Myocyte (in vitro differentiated cells): ENCODE results near the gene LGR6. TPM values are rescaled to one million over a fixed set of nuclear protein-coding genes. Genes with fewer than 3 reads are reported as not detected.
"Not testable (repeated sequence)": the region's sequence is repeated elsewhere in the genome, so short reads cannot be mapped to it uniquely, and the experiment has no call there.

ENCODE experiments used
- DNase-seq: peaks from one replicate; pipeline ENCODE4 v3.0.0-alpha.2; 2012; ENCODE audit warnings: low read depth
- total RNA-seq: library from RNA; depleted of rRNA; stranded (reverse); fragments of >200 nt; gene quantifications from 2 replicates; pipeline ENCODE4 v1.2.3, GENCODE V29; 2014

The LGR6 gene
- total RNA-seq, 1 donor from 2014 or later, result 0.53 TPM

DNA sequence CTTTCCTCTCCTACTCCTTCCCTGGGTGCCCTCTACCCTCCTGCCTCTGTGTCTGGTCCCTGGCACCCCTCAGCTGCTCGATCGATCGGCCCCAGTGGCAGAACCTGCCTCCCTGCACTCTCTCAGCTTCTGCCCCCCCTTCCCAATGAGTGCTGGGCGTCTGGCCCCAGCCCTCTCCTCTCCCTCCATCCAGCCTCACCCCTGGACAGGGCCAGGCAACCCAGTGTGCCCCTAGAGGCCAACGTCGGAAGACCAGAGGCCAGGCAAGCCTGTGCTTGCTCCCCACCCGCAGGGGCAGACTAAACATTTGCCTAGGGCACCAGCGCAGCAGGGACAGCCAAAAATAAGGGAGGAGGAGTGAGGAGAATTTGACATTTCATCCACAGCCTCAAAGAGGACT lies 43.5 kb downstream of the LGR6 start:
- peak; percentile 77 for DNase-seq

DNA sequence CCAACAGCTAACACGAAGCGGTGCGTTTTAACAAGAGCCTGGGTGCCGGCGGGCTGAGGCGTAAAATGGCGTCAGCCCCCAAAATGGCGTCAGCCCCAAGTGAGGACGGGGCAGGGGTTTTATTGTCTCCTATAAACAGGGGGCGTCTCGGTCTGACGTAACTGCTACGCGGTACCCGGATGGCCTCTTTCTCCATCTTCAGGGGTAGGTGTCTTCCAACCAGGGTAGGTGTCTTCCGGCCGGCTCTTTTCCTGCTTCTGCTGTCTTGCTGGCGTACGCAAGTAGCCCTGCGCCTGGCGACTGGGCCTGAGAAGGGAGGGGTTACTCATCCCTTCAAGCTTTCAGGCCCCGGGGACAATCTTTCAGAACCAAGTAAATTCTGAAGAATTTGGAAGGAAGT lies 45.3 kb downstream of the LGR6 start:
- no peak for DNase-seq

DNA sequence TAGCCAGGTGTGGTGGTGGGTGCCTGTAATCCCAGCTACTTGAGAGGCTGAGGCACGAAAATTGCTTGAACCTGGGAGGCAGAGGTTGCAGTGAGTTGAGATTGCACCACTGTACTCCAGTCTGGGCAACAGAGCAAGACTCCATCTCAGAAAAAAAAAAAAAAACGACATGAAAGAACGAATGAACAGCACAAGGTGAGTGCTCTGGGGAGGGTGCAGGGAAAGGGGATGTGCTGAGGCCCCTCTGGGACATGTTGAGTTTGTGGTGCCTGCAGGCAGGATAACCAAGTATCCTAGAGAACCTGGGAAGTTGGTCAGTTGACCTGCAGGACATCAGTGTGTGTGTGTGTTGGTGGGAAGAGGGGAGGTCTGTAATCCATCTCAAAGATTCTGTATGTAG lies 46.6 kb downstream of the LGR6 start:
- not testable (repeated sequence) for DNase-seq

DNA sequence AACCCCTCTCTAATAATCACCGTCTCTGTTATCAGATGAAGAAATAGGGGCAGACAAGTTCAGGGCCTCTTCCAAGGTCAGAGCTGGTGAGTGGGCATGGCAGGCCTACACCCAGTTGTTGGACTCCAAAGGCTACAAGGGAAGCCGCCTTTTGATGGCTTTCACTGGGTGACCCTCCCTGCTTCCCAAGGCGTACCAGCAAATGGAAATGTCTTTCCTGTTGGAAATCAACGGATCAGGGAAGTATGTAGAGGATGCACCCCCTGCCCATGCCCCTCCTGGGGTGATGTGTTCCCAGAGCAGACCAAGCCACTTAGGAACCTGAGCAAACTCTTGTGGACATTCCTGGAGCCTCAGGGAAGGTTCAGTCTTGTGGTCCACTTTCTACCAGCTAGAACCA lies 47.4 kb downstream of the LGR6 start:
- DNase-seq, result no peak

DNA sequence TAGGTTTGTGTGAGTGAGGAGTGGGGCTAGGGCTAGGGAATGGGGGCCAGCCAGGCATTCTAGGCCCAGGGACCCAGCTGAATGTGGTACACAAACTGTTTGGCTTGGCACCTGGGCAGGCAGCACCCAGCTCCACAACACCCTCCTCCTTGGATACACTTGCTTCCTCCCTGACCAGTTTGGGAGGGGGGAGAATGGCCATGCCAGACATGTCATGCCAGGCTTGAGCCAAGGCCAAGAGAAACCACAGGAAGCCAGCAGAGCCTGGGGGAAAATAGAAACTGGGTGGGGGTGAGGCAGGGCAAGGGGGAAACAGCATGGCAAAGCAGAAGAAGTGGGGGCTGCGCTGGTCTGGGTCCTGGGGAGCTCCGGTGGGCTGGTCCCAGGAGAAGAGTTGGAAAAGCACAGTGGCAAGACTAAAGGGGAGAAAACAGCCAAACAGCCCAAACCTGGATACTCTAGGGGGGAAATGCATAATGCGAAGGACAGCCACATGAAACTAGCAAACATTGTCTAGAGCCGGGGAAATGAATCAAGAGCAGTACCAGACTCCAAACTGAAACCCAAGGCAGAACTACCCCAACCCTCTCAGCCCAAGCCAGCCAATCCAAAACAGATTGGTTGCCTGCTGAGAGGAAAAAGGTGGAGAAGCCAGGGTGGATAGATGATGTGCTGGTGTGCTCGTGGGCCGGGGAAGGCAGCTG lies 47.9 kb downstream of the LGR6 start:
- peak; percentile 76 for DNase-seq

DNA sequence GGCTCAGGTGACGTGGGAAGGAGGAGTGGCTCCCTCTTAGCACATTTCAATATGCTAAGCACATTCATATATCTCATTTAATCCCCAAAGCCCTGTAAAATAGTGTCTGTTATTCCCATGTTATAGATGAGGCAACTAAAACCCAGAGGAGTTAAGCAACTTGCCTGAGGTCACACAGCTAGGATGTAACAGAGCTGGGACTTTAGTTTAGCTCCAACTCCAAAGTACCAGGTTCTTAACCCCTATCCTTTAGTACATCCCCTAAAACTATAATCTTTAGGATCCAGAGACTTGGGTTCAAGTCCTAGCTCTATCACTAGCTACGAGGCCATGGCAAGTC lies 48.5 kb downstream of the LGR6 start:
- DNase-seq, result no peak

DNA sequence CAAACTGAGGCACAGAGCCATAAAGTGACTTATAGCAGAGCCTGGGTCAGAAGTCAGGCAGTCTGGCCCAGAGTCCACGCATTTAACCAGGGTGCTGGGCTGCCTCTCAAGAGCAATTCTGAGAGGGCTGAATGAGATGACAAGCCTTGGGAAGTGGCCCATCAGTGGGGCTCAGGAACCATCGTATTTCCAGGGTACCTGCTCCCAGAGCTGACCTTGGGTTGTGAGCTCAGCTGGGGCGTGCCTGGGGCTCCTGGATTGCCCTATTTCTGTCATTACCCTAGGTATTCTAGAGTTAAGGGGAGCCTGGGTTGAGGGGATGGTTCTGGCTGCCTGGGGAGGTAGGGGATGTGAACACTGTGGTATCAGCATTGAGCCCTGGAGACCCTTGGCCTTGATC lies 49.4 kb downstream of the LGR6 start:
- no peak for DNase-seq

DNA sequence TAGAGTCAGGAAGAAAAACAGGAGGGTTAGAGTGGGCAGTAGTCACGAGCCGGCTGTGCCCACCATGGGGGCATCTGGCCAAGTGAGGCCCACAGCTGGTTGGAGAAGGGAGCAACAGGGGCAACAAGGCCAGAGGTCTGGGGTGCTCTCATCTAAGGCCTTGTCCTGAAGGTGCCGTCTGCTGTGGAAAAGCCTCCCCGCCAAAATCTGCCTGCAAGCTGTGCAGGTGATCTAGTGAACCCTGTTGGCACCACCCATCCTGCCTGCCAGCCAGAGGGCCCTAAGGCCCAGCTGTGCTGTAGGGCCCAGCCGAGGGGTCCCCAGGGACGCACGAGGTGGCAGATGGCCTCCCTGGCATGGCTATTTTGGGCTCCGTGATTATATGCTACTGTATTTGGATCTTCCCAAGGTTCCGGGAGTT lies 51.3 kb downstream of the LGR6 start:
- DNase-seq, result peak; percentile 82

DNA sequence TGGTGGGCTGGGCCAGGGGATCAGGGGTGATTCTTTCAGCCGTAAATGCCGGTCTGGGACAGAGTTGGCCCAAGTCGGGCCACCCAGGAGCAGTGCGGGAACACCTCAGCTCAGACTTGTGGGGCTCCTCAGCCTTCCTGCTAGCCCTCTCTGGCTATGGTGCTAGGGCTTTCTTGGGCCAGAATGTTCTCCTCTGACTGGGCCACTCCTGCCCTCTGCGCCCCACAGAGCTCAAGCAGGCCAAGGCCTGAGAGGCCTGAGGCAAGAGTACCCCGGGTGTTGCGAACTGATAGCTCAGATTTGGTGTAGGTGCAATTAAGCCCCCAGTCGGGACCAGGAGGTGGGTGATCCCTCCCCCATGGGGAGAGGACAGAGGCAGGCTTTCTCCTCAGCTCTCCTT lies 51.8 kb downstream of the LGR6 start:
- no peak for DNase-seq

DNA sequence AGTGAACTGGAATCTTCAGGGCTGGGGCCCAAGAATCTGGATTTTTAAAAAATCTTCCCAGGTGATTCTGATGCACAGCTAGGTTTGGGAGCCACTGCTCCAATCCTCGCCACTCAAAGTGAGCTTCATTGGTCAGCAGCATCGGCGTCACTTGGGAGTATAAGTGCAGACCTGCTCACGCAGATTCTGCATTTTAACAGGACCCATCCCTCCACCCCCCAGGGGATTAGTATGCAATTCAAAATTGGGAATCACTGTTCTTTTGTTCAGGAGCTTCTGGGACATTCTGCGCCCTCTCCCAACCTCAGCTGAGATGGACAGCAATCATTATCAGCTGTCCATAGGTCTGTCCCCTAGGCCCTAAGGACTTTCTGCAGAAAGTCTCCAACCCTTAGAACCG lies 53.5 kb downstream of the LGR6 start:
- DNase-seq, result no peak

DNA sequence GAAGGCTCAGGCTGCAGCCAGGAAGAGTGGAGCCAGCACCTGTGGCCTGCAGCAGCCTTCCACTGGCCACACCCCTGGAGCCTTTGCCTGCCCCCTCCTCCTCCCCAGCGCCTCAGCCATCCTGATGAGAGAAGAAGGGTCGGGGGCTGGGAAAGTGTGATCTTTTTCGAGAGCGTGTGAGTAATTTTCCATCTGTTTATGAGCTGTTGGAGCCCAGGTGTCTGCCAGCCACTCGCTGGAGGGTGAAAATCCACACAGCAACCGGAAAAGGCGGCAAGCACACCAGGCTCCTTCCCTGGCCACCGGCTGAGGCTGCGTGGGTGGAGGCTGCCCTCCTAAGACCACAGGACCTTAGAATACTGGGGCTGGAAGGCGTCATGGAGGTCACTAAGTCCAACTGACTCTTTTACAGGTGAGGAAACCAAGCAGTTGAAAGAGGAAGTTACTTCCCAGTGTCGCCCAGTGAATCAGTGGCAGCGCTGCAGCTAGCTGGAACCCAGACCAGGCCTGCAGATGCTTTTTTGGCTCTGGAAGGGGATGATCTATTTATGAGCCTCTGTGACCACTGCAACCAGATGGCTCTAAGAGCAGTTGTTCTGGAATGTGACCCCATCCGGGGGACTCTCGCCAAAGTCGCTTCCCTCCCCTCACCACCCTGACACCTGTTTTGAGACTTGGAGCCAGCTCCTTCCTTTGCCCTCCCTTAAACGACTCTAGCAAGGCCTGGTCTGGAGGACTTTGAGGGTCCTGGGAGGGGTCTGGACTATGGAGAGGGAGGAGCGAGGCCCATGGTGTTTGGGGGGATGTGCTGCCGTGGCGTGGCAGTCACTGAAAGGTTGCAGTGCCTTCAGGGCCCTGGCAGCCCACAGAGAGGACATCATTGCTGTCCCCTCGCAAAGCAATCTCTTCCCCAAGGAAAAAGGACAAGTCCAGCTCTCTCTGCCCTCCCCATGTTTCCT lies 54.5 kb downstream of the LGR6 start:
- peak; percentile 96 for DNase-seq

DNA sequence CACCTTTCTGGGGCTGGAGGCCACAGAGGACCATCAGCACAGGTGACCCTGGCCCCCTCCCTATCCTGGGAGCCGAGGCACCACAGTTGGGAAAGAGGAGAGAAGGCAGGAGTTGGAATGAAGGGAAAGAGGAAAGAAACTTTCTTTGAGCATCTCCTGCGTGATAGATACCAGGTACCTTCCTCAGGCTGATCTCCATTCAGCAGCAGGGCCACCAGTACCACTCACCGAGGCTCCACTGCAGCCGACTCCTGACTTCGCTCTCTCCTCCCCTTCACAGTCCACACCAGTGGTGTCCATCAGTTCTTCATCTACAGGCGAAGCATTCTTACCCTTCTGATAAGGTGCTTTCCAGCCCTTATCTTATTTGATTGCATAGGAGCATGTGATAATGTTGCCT lies 55.3 kb downstream of the LGR6 start:
- no peak for DNase-seq

DNA sequence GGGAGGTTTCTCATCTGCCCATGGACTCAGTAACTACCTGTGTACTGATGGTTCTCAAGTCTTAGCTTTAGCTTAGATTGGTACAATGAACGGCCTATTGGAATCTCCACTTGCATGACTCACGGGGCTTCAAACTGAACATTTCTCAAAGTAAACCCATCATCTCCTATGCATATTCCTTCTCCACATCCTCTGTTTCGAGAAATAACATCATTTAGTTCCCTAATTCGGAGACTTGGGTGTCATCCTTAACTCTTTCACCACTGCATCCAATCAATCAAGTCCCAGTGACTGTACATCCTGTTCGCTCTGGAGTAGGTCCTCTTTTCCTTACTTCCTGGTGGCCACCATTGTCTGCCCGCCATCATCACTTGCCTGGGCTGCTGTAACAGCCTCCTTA lies 55.8 kb downstream of the LGR6 start:
- DNase-seq, result no peak

DNA sequence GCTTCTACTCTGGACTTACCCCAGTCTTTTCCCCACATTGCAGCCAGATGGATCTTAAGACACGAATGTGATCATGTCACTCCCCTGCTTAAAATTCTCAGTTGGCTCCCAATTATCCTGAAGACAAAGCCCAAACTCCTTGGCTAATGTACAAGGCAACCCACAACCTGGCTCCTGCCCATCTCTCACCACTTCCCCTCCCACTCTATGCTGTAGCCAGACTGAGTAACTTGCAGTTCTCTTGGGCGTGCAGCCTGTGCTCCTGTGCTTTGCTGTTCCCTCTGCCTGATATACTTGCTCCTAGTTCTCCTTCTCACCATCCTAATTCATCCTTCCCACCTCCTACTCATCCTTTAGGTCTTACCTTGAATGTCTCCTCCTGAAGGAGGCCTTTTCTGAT lies 56.2 kb downstream of the LGR6 start:
- DNase-seq, result peak; percentile 74

DNA sequence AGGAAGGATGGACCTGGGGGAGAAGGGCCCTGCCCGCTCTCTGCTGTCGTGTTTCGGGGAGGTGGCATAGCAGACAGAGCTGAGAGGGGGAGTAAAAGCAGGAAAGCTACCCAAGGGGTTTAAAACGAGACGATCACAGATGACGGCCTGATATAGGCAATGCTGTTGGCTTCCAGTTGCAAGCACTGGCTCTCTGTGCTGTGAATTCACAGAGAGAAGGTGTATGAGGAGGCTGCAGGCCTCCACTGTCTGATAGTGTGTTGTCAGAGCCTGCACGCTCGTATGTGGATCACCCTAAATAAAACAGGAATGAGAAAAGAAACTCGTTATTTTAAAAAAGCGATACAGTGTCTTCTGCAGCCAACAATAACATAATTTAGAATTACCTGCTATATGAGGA lies 57.4 kb downstream of the LGR6 start:
- DNase-seq, result no peak

DNA sequence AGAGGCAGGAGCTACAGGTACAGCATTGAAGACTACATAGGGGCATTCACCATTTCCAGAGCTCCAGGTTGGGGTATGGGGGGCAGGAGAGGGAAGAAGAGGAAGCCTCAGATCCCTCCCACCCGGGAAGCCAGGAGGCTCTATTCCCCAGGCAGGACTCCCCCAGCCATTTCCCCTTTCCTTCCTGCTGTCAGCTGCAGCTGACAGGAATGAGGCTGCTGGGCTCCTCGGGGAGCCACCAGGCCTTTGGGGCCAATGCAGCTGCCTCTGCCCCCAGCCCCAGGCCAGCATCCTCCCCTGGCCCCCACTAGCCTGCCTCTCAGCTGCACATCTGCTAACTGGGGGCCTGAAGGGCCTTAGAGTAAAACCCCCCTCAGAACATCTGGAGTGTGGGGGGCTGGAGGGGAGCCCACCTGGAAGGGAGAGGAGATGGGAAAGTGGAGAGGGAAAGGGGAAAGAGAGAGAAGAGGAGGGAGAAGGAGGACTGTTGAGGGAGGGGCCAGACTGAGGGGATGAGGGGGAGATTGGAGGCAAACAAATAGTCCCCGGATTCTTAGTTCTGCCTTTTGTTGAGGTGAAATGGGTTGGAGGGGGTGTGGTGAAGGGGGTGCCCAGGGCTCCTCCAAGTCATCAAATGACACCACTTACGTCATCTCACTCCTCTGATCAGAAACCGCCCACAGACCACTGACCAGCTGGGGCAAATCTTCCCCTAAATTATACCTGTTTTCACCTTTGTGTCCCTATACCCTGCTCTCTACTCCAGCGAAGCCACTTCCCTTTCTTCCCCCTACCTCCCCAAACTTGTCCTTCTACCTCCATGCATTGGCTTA lies 58.0 kb downstream of the LGR6 start:
- DNase-seq, result no peak

DNA sequence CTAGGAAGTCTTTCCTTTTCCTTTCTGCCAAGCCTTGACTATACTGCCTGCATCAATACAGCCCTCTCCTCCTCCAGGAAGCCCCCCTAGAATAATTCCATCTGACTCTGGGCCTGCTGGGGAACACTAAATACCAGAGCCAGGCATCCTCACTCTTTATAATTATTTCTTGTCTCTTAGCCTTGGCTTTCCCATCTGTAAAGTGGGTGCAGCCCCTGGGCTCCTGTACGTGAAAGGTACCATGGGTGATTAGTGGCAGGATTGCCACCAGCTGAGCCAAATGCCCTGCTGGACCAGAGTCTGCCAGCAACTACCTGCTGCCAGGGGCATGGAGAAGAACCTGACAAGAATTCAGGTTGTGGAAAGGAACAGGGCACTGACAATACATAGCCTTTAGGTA lies 58.7 kb downstream of the LGR6 start:
- DNase-seq, result no peak

DNA sequence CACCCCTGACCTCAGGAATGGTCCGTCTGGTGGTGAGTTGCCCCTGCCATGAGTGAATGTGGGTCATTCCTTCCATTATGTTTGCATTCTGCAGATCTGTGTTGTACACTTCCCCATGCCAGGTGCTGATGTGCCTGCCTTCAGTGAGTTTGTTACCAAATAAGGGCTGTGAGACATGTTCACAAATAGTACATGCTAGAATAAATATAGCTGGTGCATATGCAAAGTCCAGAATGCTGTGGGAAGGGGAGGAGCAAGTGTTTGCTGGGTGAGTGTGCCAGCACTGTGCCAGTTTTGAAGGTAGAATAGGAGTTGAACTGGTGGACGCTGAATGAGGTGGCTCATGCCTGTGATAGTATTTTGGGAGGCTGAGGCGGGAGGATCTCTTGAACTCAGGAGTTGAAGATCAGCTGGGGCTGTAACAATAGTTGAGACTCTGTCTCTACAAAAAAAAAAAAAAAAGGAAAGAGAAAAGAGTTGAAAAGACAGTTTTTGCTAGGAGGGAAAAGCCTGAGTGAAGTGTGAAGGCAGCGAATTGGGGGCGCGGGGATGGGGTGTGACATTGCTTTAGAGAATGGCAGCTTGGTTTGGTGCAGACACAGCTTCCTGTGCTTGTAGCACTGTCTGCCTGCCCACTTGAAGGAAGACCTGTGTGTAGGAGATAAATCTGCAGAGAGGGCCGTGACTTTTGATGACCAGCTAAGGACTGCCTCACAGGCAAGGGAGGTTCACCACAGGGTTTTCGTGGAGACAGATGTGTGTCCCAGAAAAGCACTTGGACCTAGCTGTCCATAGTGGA lies 61.1 kb downstream of the LGR6 start:
- DNase-seq, result peak; percentile 65

DNA sequence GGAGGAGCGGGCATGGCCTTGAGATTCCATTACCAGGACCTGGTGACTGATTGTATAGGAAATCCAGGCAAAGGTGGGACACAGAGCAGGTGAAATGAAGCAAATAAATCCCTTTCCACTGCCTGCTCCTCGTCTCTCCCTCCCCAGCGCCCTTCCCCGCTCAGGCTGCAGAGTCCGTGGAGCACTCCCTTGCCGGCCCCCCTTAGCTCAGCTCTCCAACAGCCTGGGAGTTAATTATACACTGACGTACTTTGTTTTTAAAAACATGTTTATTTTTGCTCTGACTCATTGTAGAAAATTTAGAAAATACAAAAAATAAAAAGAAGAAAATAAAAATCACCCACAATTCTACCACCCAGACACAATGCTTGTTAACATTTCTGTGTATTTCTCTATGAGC lies 61.7 kb downstream of the LGR6 start:
- no peak for DNase-seq

DNA sequence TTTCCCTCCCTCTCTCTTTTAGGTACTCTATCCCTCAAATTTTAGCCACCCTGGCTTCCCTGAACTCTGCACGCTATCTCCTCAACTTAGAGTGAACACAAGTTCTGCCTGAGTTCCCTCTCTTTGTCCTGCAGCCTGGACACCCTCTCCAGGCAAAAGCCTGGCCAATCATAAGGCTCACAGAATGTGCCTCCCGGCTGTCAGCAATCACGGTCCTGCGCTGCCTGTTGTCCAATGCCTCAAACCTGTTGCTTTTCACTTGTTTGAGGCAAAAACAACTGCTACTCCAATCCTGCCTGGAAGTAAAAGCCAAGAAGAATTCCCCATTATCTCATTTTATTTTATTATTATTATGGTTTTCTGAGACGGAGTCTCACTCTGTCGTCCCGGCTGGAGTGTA lies 66.1 kb downstream of the LGR6 start:
- DNase-seq, result no peak
